Coronary artery (tissue), 2 donors: ENCODE measurements around the gene NRXN2.

Source experiments
- DNase-seq: peaks from one replicate; pipeline ENCODE4 v3.0.0-alpha.2; 2017; ENCODE audit warnings: low spot score
- H3K27ac ChIP-seq, 2 donors: fragments of 200-600 bp; sonication (generic); one replicate each; pipeline ENCODE4 v1.5.1; 2016 to 2019
- H3K4me3 ChIP-seq: fragments of 200-600 bp; sonication (generic); 2 replicates; pipeline ENCODE4 v1.5.1; 2016; ENCODE audit warnings: mild to moderate bottlenecking, moderate library complexity
- CTCF ChIP-seq: fragments of 200-600 bp; sonication (generic); IDR thresholded peaks from one replicate; pipeline ENCODE4 v1.5.1; 2019; ENCODE audit warnings: antibody characterized with exemption

The NRXN2 gene

GRCh38 chr11:64642418-64642735 is 80.6 kb downstream of the NRXN2 start:
- Histone ChIP-seq H3K27ac (no peak overlapping the region), H3K4me3 (peak overlapping the region; percentile 70)
- DNase-seq, result no peak
- TF ChIP-seq CTCF, result no peak

- no peak for TF ChIP-seq CTCF
- H3K27ac ChIP-seq, result no peak overlapping the region
- H3K4me3 ChIP-seq, result peak overlapping the region; percentile 70
These were observed 81.2 kb downstream of the NRXN2 start for GRCh38 chr11:64641596-64642417.

GRCh38 chr11:64639885-64640284 is 83.1 kb downstream of the NRXN2 start:
- Histone ChIP-seq H3K4me3 (no peak overlapping the region), H3K27ac (no peak overlapping the region)
- DNase-seq, result no peak
- no peak for TF ChIP-seq CTCF

More at GRCh38 chr11:64641596-64642417, 81.2 kb downstream of the NRXN2 start:
- no peak for DNase-seq

DNA sequence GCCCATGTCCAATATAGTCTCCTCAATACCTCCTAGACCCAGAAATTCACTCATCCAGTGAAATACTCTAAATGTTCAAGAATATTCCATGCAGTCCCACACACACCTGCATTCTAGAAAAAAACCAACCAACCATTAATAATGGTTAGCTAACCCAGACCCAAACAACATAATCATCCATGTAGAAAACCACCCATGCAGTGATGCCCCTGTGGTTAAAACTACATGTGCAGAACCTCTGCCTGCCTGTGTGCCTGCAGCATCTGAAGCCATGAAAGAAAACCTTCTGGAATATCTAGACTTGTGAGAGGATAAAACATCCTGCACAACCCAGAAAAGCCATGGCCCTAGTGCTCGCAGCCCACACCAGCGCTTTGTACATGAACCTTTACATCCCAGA is 84.2 kb downstream of the NRXN2 start:
- no peak for TF ChIP-seq CTCF
- H3K27ac ChIP-seq, result no peak overlapping the region
- H3K4me3 ChIP-seq, result no peak overlapping the region
- no peak for DNase-seq

GRCh38 chr11:64638018-64638665 is 84.9 kb downstream of the NRXN2 start:
- no peak for TF ChIP-seq CTCF
- no peak for DNase-seq
- peak overlapping the region; percentile 53 for H3K4me3 ChIP-seq
- no peak overlapping the region for H3K27ac ChIP-seq

- no peak overlapping the region for H3K4me3 ChIP-seq
- TF ChIP-seq CTCF, result no peak
- DNase-seq, result no peak
- no peak overlapping the region for H3K27ac ChIP-seq
These were observed 85.5 kb downstream of the NRXN2 start for GRCh38 chr11:64637334-64638017.
